H1 (cell line): ENCODE results near the gene EPHA1. TPM values are rescaled to one million over a fixed set of nuclear protein-coding genes. Genes with fewer than 3 reads are reported as not detected.

ENCODE experiments used
- CTCF ChIA-PET: fragments of 300-600 bp; sonication (Branson Sonifier 250); formaldehyde crosslinking; loops from one replicate; lab custom pipeline; 2021; ENCODE audit not compliant: partially characterized antibody; lab: Charles Lee
- POLR2A ChIA-PET: fragments of 300-600 bp; sonication (Branson Sonifier 250); formaldehyde crosslinking; loops from one replicate; lab custom pipeline; 2021; ENCODE audit warnings: inconsistent platforms; ENCODE audit not compliant: partially characterized antibody; lab: Charles Lee
- DNase-seq, 2 experiments: peaks; one replicate each; pipeline versions ENCODE4 v3.0.0 to v3.0.0-alpha.2; 2010 to 2022; ENCODE audit warnings: low spot score in 2 of 2, low read depth in 1 of 2, mixed read lengths in 1 of 2
- FAIRE-seq: peaks from 2 replicates; lab custom pipeline; 2011; peaks lifted over from hg19 to GRCh38; lab: Jason Lieb, UNC
- H2AFZ ChIP-seq: 2 replicates; pipeline ENCODE4 v1.8.1; 2012; ENCODE audit warnings: low read length, inconsistent platforms
- H2AK5ac ChIP-seq: 2 replicates; pipeline ENCODE4 v1.6.1; 2013; ENCODE audit warnings: low read depth, low read length
- H2BK120ac ChIP-seq: replicated peaks from 2 replicates; pipeline ENCODE3; 2013; ENCODE audit warnings: low read depth, low read length, inconsistent platforms
- H2BK12ac ChIP-seq: 2 replicates; pipeline ENCODE4 v1.6.1; 2013; ENCODE audit warnings: low read depth, low read length
- H2BK15ac ChIP-seq: 2 replicates; pipeline ENCODE4 v1.6.1; 2013; ENCODE audit warnings: low read length
- H2BK20ac ChIP-seq: 2 replicates; pipeline ENCODE4 v1.6.1; 2013; ENCODE audit warnings: low read length
- H2BK5ac ChIP-seq: 2 replicates; pipeline ENCODE4 v1.6.1; 2013; ENCODE audit warnings: low read depth, low read length
- H3K14ac ChIP-seq: 2 replicates; pipeline ENCODE4 v1.6.1; 2013; ENCODE audit warnings: inconsistent platforms; ENCODE audit not compliant: insufficient read length
- H3K18ac ChIP-seq: 2 replicates; pipeline ENCODE4 v1.6.1; 2013; ENCODE audit warnings: low read length; ENCODE audit errors: extremely low read depth
- H3K23ac ChIP-seq: 2 replicates; pipeline ENCODE4 v1.6.1; 2013; ENCODE audit warnings: inconsistent platforms; ENCODE audit not compliant: insufficient read length
- H3K23me2 ChIP-seq: 2 replicates; pipeline ENCODE4 v1.6.1; 2013; ENCODE audit warnings: low read depth, low read length
- H3K27ac ChIP-seq: 2 replicates; pipeline ENCODE4 v1.6.1; 2011; ENCODE audit warnings: low read depth, low read length, inconsistent platforms
- H3K27me3 ChIP-seq, 4 experiments: replicated peaks in 1 of 4; 1 replicate in 1 of 4; 2 replicates in 3 of 4; pipeline versions ENCODE4 v1.6.1 to v1.8.1; 2011 to 2013; ENCODE audit warnings: low read length in 3 of 4, mild to moderate bottlenecking in 3 of 4, inconsistent platforms in 2 of 4, mixed read lengths in 2 of 4, moderate library complexity in 1 of 4; ENCODE audit not compliant: control insufficient read depth in 3 of 4, insufficient read depth in 3 of 4; ENCODE audit errors: extremely low read depth in 1 of 4
- H3K36me3 ChIP-seq, 4 experiments: 2 replicates each; pipeline versions ENCODE4 v1.6.1 to v1.8.1; 2011 to 2013; ENCODE audit warnings: mild to moderate bottlenecking in 4 of 4, low read length in 3 of 4, moderate library complexity in 2 of 4, control low read depth in 1 of 4, inconsistent platforms in 1 of 4; ENCODE audit not compliant: insufficient read depth in 4 of 4, control insufficient read depth in 2 of 4
- H3K4ac ChIP-seq: replicated peaks from 2 replicates; pipeline ENCODE3; 2013; ENCODE audit warnings: low read length, low read depth, mixed read lengths, inconsistent platforms; ENCODE audit not compliant: insufficient read length
- H3K4me1 ChIP-seq, 4 experiments: replicated peaks in 1 of 4; 1 replicate in 1 of 4; 2 replicates in 3 of 4; pipeline versions ENCODE4 v1.6.1 to v1.8.1; 2011 to 2013; ENCODE audit warnings: low read length in 3 of 4, inconsistent platforms in 2 of 4, mixed read lengths in 1 of 4; ENCODE audit not compliant: insufficient read depth in 4 of 4, control insufficient read depth in 3 of 4
- H3K4me2 ChIP-seq, 2 experiments: 2 replicates each; pipeline versions ENCODE4 v1.6.1 to v1.8.1; 2011 to 2013; ENCODE audit warnings: low read depth in 2 of 2, low read length in 2 of 2, control low read depth in 1 of 2, inconsistent platforms in 1 of 2, mild to moderate bottlenecking in 1 of 2; ENCODE audit not compliant: insufficient read depth in 1 of 2
- H3K4me3 ChIP-seq, 4 experiments: fragments of 200-600, 300-600 bp in 1 of 4; sonication (generic), shearing (Covaris generic), sonication (Bioruptor Twin) in 1 of 4; 2 replicates each; pipeline versions ENCODE4 v1.5.1 to v1.8.1; 2011 to 2016; ENCODE audit warnings: low read length in 4 of 4, low read depth in 3 of 4, control low read depth in 2 of 4, inconsistent platforms in 2 of 4, mild to moderate bottlenecking in 2 of 4, mixed read lengths in 1 of 4, moderate library complexity in 1 of 4; ENCODE audit not compliant: insufficient read depth in 2 of 4; ENCODE audit errors: extremely low read depth in 1 of 4
- H3K56ac ChIP-seq: replicated peaks from 2 replicates; pipeline ENCODE3; 2013; ENCODE audit warnings: low read depth, mild to moderate bottlenecking, mixed read lengths, low read length, inconsistent platforms; ENCODE audit not compliant: insufficient read length
- H3K79me1 ChIP-seq: 2 replicates; pipeline ENCODE4 v1.6.1; 2013; ENCODE audit warnings: low read depth, low read length, control low read depth
- H3K79me2 ChIP-seq, 2 experiments: 2 replicates each; pipeline versions ENCODE4 v1.6.1 to v1.8.1; 2012 to 2013; ENCODE audit warnings: low read length in 2 of 2, mild to moderate bottlenecking in 2 of 2, inconsistent platforms in 1 of 2; ENCODE audit not compliant: insufficient read depth in 2 of 2, control insufficient read depth in 1 of 2
- H3K9ac ChIP-seq, 4 experiments: replicated peaks in 1 of 4; 1 replicate in 1 of 4; 2 replicates in 3 of 4; pipeline versions ENCODE4 v1.6.1 to v1.8.1; 2011 to 2013; ENCODE audit warnings: low read depth in 3 of 4, low read length in 3 of 4, control low read depth in 2 of 4, mild to moderate bottlenecking in 2 of 4, moderate library complexity in 2 of 4, inconsistent platforms in 1 of 4; ENCODE audit errors: extremely low read depth in 1 of 4
- H3K9me3 ChIP-seq, 2 experiments: 2 replicates each; pipeline versions ENCODE4 v1.6.1 to v1.8.1; 2012 to 2013; ENCODE audit warnings: mild to moderate bottlenecking in 2 of 2, moderate library complexity in 2 of 2, control low read depth in 1 of 2, inconsistent platforms in 1 of 2, low read depth in 1 of 2, low read length in 1 of 2, mixed read lengths in 1 of 2; ENCODE audit not compliant: insufficient read depth in 2 of 2
- H4K20me1 ChIP-seq, 2 experiments: replicated peaks in 1 of 2; 2 replicates each; pipeline versions ENCODE3 to v1.8.1; 2011 to 2013; ENCODE audit warnings: inconsistent platforms in 2 of 2, low read length in 2 of 2, mild to moderate bottlenecking in 1 of 2; ENCODE audit not compliant: insufficient read depth in 2 of 2, control insufficient read depth in 1 of 2
- H4K5ac ChIP-seq: 2 replicates; pipeline ENCODE4 v1.6.1; 2013; ENCODE audit warnings: low read length, low read depth, mixed read lengths, inconsistent platforms; ENCODE audit not compliant: insufficient read length
- H4K8ac ChIP-seq: 2 replicates; pipeline ENCODE4 v1.8.0; 2013; ENCODE audit warnings: mild to moderate bottlenecking, moderate library complexity, low read length, inconsistent platforms; ENCODE audit not compliant: insufficient read depth; ENCODE audit errors: extremely low read depth
- H4K91ac ChIP-seq: replicated peaks from 2 replicates; pipeline ENCODE3; 2013; ENCODE audit warnings: low read length, mixed read lengths, inconsistent platforms; ENCODE audit not compliant: insufficient read length
- ATF3 ChIP-seq: IDR thresholded peaks from 2 replicates; pipeline ENCODE4 v1.6.1; 2011; ENCODE audit warnings: low read depth, mild to moderate bottlenecking, low read length; ENCODE audit not compliant: insufficient read depth
- BACH1 ChIP-seq: IDR thresholded peaks from 2 replicates; pipeline ENCODE4 v1.6.1; 2012; ENCODE audit warnings: low read length, improper control_type of control experiment
- JUND ChIP-seq: IDR thresholded peaks from 2 replicates; pipeline ENCODE4 v1.6.1; 2011; ENCODE audit warnings: mild to moderate bottlenecking, improper control_type of control experiment, low read length
- MAFK ChIP-seq: IDR thresholded peaks from 2 replicates; pipeline ENCODE4 v1.6.1; 2012; ENCODE audit warnings: low read depth, mild to moderate bottlenecking, improper control_type of control experiment, low read length
- MAX ChIP-seq: IDR thresholded peaks from 2 replicates; pipeline ENCODE4 v1.6.1; 2012; ENCODE audit warnings: inconsistent platforms
- POLR2A ChIP-seq, 2 experiments: IDR thresholded peaks; 1 replicate in 1 of 2; 2 replicates in 1 of 2; pipeline ENCODE4 v1.6.1; 2011; ENCODE audit warnings: low read depth in 2 of 2, low read length in 2 of 2, mild to moderate bottlenecking in 2 of 2; ENCODE audit errors: control extremely low read depth in 1 of 2
- RAD21 ChIP-seq, 2 experiments: IDR thresholded peaks in 1 of 2; conservative IDR thresholded peaks in 1 of 2; 2 replicates each; pipeline ENCODE4 v1.6.1; 2011; ENCODE audit warnings: low read depth in 2 of 2, low read length in 2 of 2, improper control_type of control experiment in 1 of 2, inconsistent platforms in 1 of 2, mild to moderate bottlenecking in 1 of 2, moderate library complexity in 1 of 2
- TAF1 ChIP-seq: IDR thresholded peaks from 2 replicates; pipeline ENCODE4 v1.6.1; 2011; ENCODE audit warnings: mild to moderate bottlenecking, low read depth, low read length
- WGBS, 2 experiments: shearing (Covaris generic) in 1 of 2; methylation state at CpG; one replicate each; pipeline versions ENCODE4 v1.1.6 to v1.1.7; 2013 to 2015; ENCODE audit warnings: low lambda C conversion rate in 2 of 2, mixed read lengths in 2 of 2, inconsistent platforms in 1 of 2, low coverage in 1 of 2, missing lambda C conversion rate in 1 of 2; ENCODE audit not compliant: insufficient replicate concordance in 2 of 2, insufficient coverage in 1 of 2, insufficient read length in 1 of 2; ENCODE audit errors: extremely low coverage in 1 of 2, missing lambda C conversion rate in 1 of 2; 5-methylcytosine and 5-hydroxymethylcytosine counted together
- polyA plus RNA-seq, 7 experiments: library from polyadenylated mRNA; depleted of rRNA in 3 of 7; stranded (reverse) in 5 of 7; unstranded in 2 of 7; fragments of >200 nt in 5 of 7; fragments of 200-250 nt in 2 of 7; gene quantifications; 1 replicate in 5 of 7; 2 replicates in 1 of 7; 4 replicates in 1 of 7; pipeline versions ENCODE4 v1.2.1 to v1.2.3, GENCODE V29; 2011 to 2013; ENCODE audit warnings: missing spikeins in 2 of 7, mixed read lengths in 2 of 7
- total RNA-seq: library from RNA; stranded (reverse); fragmentation: NEBNext Ultra II Directional; extraction: Animal tissue kit (Norgen Biotek cat#: 25700); gene quantifications from 2 replicates; pipeline ENCODE4 v1.2.1, GENCODE V29; 2021

Gene EPHA1
- total and polyA plus RNA-seq, 2 of the 8 experiments (the other 6 are each of a cell fraction or from before 2014, with no cell fraction given), result 86.5 to 133 TPM

DNA sequence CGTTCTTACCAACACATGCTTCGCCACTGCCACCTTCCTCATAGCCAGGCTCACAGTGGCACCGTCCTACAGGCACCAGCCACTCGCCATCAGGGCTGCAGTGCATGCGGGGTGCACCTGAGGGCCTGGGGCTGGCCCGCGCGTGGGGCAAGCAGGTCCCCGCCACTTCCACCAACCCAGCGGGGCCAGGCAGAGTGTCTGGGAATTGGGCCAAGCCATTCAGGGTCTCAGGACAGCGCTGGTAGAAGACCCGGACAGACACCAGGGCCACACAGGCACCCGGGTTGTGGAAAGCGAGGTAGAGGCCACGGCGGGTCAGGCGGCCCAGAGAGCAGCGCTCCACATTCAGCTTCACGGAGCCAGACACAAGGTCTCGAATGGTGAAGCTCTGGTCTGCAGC lies 9.0 kb downstream of the EPHA1 start:
- TF ChIP-seq MAFK (no peak), POLR2A (IDR thresholded peaks at IDR 0.05; ENCODE audit: control extremely low read depth in 1 of 2, low read depth in 2 of 2, low read length in 2 of 2) (no peak), ATF3 (no peak), JUND (no peak), RAD21 (IDR thresholded peaks at IDR 0.05 in 1 of 2, conservative IDR thresholded peaks at IDR 0.05 in 1 of 2; ENCODE audit: low read depth in 2 of 2, low read length in 2 of 2) (no peak), BACH1 (no peak), TAF1 (no peak), MAX (no peak)
- Histone ChIP-seq H2BK12ac (no peak overlapping the region), H4K91ac (no peak overlapping the region), H3K4me1 (no peaks in the 10 kb centered on the region), H3K9me3 (no peaks in the 10 kb centered on the region), H3K4me2 (no peak overlapping the region), H3K27me3 (no peaks in the 10 kb centered on the region), H3K56ac (no peak overlapping the region), H3K4me3 (no peak overlapping the region), H3K36me3 (peaks cover 46 to 71% (median 69%) of the 10 kb centered on the region in 4 experiments), H3K23me2 (no peaks in the 10 kb centered on the region), H3K27ac (no peak overlapping the region), H4K8ac (no peak overlapping the region), H3K79me2 (peaks cover 0 to 21% of the 10 kb centered on the region in 2 experiments; a peak in 2 of 4 replicates), H4K5ac (no peak overlapping the region), H3K79me1 (peaks cover 5% of the 10 kb centered on the region; the same call in 1 of the 2 replicates), H2BK20ac (no peak overlapping the region), H3K18ac (no peak overlapping the region), H3K9ac (no peak overlapping the region), H2BK120ac (no peak overlapping the region), H2BK15ac (no peak overlapping the region), H3K4ac (no peak overlapping the region), H2BK5ac (no peak overlapping the region), H2AK5ac (no peak overlapping the region), H2AFZ (no peak overlapping the region), H3K23ac (no peak overlapping the region), H3K14ac (no peak overlapping the region), H4K20me1 (peaks cover 7 to 24% of the 10 kb centered on the region in 2 experiments)
- 89% methylated on average over 20 of the region's 20 CpGs; no CpG with 5 or more reads in 1 of the 2 experiments for WGBS, 2 experiments
- ChIA-PET CTCF (interaction anchor here (1.2 to 23.5 kb wide), 8 partner anchors 6 to 103 kb away, joined by 3 to 359 read pairs (median 26); partner anchors contain the start of genes EPHA1 and ZYX), POLR2A (interaction anchor here (1.1 to 25.2 kb wide), 4 partner anchors 9 to 23 kb away, joined by 3 to 518 read pairs (median 146); partner anchors contain the start of genes EPHA1 and ZYX)
- FAIRE-seq (no peak), DNase-seq (no peak)
